Activated CD8-positive, alpha-beta memory T cell treated with anti-CD3 and anti-CD28 coated beads, Interleukin-2, amount 50 U/mL, for 1 hour (primary cell): ENCODE results near the gene ALKBH6.

Source experiments
- DNase-seq: peaks from one replicate; pipeline ENCODE4 v3.0.0-alpha.2; 2020; ENCODE audit errors: extremely low read depth

ALKBH6 gene

GRCh38 chr19:36030264-36031148 lies 16.5 kb upstream of the ALKBH6 start:
- no peak for DNase-seq

GRCh38 chr19:36028313-36029041 lies 14.5 kb upstream of the ALKBH6 start:
- no peak for DNase-seq

- DNase-seq = no peak
These were observed 13.7 kb upstream of the ALKBH6 start for GRCh38 chr19:36027696-36028095.

DNA sequence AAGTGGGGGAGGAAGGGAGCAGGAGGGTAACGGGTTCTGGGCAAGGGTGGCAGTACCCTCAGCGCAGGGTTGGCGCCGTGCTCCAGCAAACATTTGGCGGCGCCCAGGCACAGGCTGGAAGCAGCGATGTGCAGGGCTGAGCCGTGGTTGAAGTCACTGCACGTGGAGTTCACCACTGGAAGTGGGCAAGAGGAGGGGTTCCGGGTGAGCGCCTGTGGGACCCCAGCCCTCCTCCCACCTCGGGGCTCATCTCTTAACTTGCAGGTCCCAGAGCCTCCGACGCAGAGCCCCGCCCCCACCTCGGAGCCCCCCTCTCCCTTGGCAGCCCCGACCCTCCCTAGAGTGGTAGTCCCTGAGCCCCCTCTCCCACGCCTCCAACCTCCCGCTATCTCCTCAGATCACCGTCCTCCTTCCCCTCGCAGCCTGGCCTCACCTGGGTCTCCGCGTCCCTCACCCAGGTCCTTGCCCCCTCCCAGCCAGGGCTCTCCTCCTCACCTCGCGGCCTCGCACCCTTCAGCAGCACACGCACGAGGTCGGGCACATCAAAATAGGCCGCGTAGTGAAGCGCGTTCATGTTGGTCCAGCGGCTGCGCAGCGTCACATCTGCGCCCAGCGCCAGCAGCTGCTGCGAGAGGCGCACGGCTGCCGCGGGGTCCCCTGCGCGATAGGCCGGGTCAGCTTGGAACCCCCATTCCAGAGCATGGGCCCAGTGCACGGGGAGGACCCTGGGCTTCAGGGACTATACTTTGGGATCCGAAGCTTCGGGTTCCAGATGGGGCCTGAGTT lies 12.3 kb upstream of the ALKBH6 start:
- DNase-seq = no peak

DNA sequence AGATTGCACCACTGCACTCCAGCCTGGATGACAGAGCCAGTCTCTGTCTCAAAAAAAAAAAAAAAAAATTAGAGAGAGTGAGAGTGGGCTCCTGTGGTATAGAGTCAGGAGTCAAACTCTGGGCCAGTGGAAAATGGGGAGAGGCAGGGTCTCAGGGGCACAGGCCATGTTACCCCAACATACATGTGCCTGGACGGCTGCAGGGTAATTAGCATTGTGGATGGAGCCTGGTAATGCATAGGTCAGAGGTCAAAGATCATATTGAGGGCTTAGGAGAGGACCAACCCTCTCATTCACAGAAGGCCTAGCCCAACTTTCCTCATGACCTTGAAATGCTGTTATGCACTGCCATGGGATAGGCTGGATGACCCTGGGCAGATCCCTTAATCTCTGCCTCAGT lies 11.5 kb upstream of the ALKBH6 start:
- no peak for DNase-seq

DNA sequence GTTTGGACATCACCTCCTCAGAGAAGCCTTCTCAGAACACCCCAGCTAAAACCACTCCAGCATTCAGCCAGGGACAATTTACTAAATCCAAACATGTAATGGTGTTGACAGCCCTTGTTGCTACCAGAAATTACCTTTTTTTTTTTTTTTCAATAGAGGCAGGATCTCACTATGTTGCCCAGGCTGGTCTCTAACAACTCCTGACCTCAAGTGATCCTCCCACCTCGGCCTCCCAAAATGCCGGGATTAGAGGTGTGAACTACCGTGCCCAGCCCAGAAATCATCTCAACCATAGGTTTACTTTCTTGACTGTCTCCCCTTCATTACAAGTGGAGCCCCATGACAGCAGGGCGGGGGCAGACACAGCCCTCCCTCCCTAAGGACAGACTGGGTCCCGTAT lies 9.4 kb upstream of the ALKBH6 start:
- no peak for DNase-seq

- no peak for DNase-seq
These were observed 5.2 kb upstream of the ALKBH6 start for GRCh38 chr19:36019061-36019670.

- no peak for DNase-seq
These were observed 567 bp downstream of the ALKBH6 start for GRCh38 chr19:36013280-36014011.

DNA sequence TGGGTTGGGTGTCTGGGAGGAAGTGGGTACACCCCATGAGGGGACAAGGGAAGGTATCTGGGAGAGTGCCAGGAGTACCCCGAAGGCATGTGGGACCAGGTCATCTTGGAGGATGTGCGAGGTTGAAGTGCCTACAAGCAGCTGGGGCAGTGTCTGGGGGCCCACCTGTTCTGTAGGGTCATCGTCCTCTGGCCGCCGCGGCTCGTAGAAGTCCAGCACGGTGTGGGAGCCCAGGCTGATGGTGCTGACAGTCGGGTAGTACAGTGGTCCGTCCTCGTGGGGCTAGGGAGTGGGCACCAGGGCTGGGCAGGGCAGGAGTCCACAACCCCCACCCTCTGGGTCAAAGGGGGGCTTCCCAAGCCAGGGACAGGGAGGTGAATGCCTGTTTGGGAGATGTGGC lies 3.6 kb downstream of the ALKBH6 start:
- no peak for DNase-seq

- DNase-seq = no peak
These were observed 4.2 kb downstream of the ALKBH6 start for GRCh38 chr19:36009633-36010379.

- DNase-seq = no peak
These were observed 4.8 kb downstream of the ALKBH6 start for GRCh38 chr19:36009220-36009619.

DNA sequence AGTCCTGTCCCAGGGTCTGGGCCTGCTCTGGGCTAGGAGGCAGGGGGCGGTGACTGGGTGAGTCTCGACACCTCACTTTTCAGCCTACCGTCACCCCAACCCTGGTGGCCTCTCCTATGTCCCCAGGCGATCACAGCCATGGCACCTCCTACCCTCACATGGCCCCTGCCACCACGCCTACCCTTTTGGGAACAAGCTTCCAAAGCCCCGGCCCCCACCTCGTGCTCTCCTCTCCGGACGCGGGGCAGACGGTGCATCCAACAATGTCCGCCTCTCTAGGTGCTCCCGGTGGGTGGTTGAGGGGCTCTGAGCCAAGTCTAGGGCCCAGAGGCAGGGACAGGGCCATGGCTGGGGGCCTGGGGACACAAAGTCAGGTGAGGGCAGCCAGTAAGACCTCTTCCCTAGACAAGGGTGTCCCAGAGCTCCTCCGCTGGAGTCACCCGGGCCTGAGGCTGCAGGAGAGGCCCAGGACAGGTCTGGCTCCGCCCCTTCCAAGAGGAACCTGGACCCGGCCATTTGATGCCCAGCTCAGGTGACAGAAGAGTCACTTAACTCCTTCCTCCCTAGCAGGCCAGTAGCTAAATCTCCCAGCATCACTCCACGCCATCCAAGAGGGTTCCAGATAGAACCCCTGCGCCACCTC lies 5.6 kb downstream of the ALKBH6 start, which contains the start of gene SYNE4:
SYNE4 (minus strand) TSS at position 478 of the 643 bp plus-strand sequence; CDS start at position 346, 132 bp downstream.
- DNase-seq = no peak

DNA sequence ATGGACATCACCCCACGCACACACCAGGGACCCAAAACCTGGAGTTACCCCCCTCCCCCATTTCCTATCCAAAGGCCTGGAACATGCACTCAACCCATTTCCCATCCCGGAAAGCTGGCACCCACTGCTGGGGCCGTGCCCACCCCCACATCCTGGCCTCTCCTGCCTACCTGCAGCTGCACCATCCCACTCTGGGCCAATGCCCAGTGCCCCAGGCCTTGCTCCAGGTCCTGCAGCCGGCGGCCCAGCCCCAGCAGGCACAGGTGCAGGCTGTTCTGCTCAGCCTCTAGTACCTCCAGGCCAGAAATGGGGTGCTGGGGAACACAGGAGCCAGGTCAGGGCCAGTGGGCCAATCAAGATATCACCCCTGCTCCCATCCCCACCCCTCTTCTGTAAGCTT lies 7.1 kb downstream of the ALKBH6 start:
- no peak for DNase-seq

DNA sequence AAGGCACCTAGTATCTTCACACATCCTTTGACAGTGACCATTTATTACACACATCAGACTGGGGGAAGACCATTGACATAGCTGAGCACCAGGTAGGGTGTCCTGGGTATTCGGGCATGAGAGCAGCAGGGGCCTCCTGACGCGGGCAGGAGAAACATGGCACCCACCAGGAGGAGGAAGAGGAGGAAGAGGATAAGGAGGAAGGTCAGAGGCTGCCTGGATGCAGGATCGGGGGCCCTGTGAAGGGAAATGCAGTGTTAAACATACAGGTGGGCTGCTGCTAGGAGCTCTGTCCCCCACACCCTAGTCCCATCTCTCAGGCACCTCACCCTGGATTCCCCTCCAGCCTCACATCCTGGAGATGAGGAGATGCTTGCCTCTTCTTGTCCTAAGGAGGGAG lies 10.7 kb downstream of the ALKBH6 start:
- no peak for DNase-seq

- DNase-seq = no peak
These were observed 12.4 kb downstream of the ALKBH6 start for GRCh38 chr19:36001605-36002004.

- no peak for DNase-seq
These were observed 17.2 kb downstream of the ALKBH6 start for GRCh38 chr19:35996777-35997176.

DNA sequence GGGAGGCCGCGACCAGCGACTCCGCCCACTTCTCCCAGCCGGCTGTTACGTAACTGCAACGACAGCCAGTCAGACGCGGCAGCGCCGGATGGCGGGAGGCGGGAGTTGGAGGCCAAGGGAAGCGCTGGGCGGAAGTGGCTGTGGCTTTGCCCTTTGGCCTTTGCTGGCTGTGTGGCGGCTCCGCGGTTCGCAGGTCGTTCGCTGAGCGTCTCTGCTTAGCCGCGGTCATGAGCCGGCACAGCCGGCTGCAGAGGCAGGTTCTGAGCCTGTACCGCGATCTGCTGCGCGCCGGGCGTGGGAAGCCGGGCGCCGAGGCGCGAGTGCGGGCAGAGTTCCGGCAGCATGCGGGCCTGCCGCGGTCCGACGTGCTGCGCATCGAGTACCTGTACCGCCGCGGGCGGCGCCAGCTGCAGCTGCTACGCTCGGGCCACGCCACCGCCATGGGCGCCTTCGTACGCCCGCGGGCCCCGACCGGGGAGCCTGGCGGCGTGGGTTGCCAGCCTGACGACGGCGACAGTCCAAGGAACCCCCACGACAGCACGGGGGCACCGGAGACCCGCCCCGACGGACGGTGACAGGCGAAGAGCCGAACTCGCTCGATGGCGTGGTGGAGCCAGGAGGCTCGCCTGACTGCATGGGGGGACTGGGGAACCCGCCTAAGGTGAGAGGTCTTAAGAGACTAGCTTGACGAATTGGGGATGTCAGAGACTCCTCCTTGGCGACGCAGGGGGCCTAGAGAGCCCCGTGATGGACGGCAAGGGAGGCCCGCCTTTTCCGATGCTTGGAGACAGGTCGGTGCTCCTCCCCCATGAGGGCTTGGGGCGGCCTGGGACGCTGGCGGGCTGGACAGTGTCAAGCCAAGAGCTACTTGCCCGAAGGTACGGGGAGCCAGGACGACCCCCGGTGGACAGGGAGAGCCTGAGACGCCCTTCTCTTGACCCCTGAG lies 18.7 kb downstream of the ALKBH6 start, which contains the start of gene SDHAF1:
SDHAF1 (plus strand) TSS at position 141 of the 946 bp plus-strand sequence; CDS start at position 228, 87 bp downstream.
- peak; percentile 70 for DNase-seq

GRCh38 chr19:35993923-35994598 lies 20.0 kb downstream of the ALKBH6 start:
- no peak for DNase-seq
